RWPE2 (cell line): Measurements from ENCODE around the gene CORO1C.
A peak's percentile ranks its signal among the peaks of the same experiment; 100 is the strongest.

Experiments
- ATAC-seq: fragments of 200-7000 bp; cut with Tn5 transposase; 3 replicates; pipeline ENCODE4 v1.9.1; 2021; ENCODE audit warnings: low read depth
- DNase-seq: peaks from one replicate; pipeline ENCODE4 v3.0.0-alpha.2; 2020; ENCODE audit warnings: low spot score
- H3K27ac ChIP-seq: fragments of 450-650 bp; 2 replicates; pipeline ENCODE4 v1.5.1; 2017; ENCODE audit warnings: mild to moderate bottlenecking; ENCODE audit not compliant: poor library complexity, severe bottlenecking
- H3K27me3 ChIP-seq: fragments of 250-450 bp; sonication (Bioruptor Pico); 2 replicates; pipeline ENCODE4 v1.5.1; 2021; ENCODE audit warnings: mild to moderate bottlenecking, moderate library complexity; ENCODE audit not compliant: insufficient read depth, poor library complexity, severe bottlenecking
- H3K36me3 ChIP-seq: fragments of 250-450 bp; sonication (Bioruptor Pico); 2 replicates; pipeline ENCODE4 v1.5.1; 2020; ENCODE audit warnings: low read depth, mild to moderate bottlenecking, moderate library complexity
- H3K4me1 ChIP-seq: fragments of 250-450 bp; sonication (Bioruptor Pico); 2 replicates; pipeline ENCODE4 v1.5.1; 2021; ENCODE audit warnings: mild to moderate bottlenecking, moderate library complexity; ENCODE audit not compliant: insufficient read depth, poor library complexity, severe bottlenecking
- H3K4me3 ChIP-seq: fragments of 250-450 bp; sonication (Bioruptor Pico); 2 replicates; pipeline ENCODE4 v1.5.1; 2021; ENCODE audit warnings: mild to moderate bottlenecking, moderate library complexity; ENCODE audit not compliant: severe bottlenecking
- H3K9me3 ChIP-seq: fragments of 250-450 bp; sonication (Bioruptor Pico); 2 replicates; pipeline ENCODE4 v1.5.1; 2021; ENCODE audit warnings: mild to moderate bottlenecking, moderate library complexity; ENCODE audit not compliant: severe bottlenecking
- CTCF ChIP-seq: fragments of 450-650 bp; IDR thresholded peaks from one replicate; pipeline ENCODE4 v1.5.1; 2017; ENCODE audit warnings: mild to moderate bottlenecking, moderate library complexity; ENCODE audit not compliant: poor library complexity, severe bottlenecking

CORO1C gene

GRCh38 chr12:108648371-108648770 is 82.9 kb downstream of the CORO1C start:
- H3K27ac ChIP-seq = no peak overlapping the region

GRCh38 chr12:108647585-108648287 is 83.6 kb downstream of the CORO1C start:
- ATAC-seq (0 out of 3 replicates have a peak, but pooled peaks have one; percentile 11), DNase-seq (no peak)

More at GRCh38 chr12:108648371-108648770, 82.9 kb downstream of the CORO1C start:
- no peaks in the 10 kb centered on the region for H3K9me3 ChIP-seq
- no peak for TF ChIP-seq CTCF
- peaks cover 84% of the 10 kb centered on the region for H3K36me3 ChIP-seq
- peaks cover 4% of the 10 kb centered on the region for H3K4me1 ChIP-seq
- H3K4me3 ChIP-seq = no peak overlapping the region
- no peaks in the 10 kb centered on the region for H3K27me3 ChIP-seq
- ATAC-seq (no peak), DNase-seq (no peak)

GRCh38 chr12:108646600-108647579 is 84.4 kb downstream of the CORO1C start:
- no peak for ATAC-seq
- peaks cover 70% of the 10 kb centered on the region for H3K36me3 ChIP-seq

More at GRCh38 chr12:108647585-108648287, 83.6 kb downstream of the CORO1C start:
- H3K4me1 ChIP-seq = peaks cover 4% of the 10 kb centered on the region
- no peak overlapping the region for H3K4me3 ChIP-seq
- H3K36me3 ChIP-seq = peaks cover 77% of the 10 kb centered on the region
- TF ChIP-seq CTCF = no peak
- H3K27ac ChIP-seq = no peak overlapping the region
- H3K9me3 ChIP-seq = no peaks in the 10 kb centered on the region
- H3K27me3 ChIP-seq = no peaks in the 10 kb centered on the region

GRCh38 chr12:108645686-108646599 is 85.4 kb downstream of the CORO1C start:
- ATAC-seq (no peak), DNase-seq (no peak)
- Histone ChIP-seq H3K9me3 (no peaks in the 10 kb centered on the region), H3K4me1 (peaks cover 4% of the 10 kb centered on the region), H3K27ac (no peak overlapping the region), H3K36me3 (peaks cover 61% of the 10 kb centered on the region), H3K27me3 (no peaks in the 10 kb centered on the region), H3K4me3 (no peak overlapping the region)
- no peak for TF ChIP-seq CTCF

More at GRCh38 chr12:108646600-108647579, 84.4 kb downstream of the CORO1C start:
- Histone ChIP-seq H3K4me1 (peaks cover 4% of the 10 kb centered on the region), H3K4me3 (no peak overlapping the region), H3K27me3 (no peaks in the 10 kb centered on the region), H3K27ac (no peak overlapping the region), H3K9me3 (no peaks in the 10 kb centered on the region)
- no peak for DNase-seq
- no peak for TF ChIP-seq CTCF
